H1 (cell line): Measurements from ENCODE around the gene VPS37D. TPM values are rescaled to one million over a fixed set of nuclear protein-coding genes. Genes with fewer than 3 reads are reported as not detected.

Experiments
- CHD7 ChIP-seq: fragments of 300-600 bp; sonication (generic); IDR thresholded peaks from 2 replicates; pipeline ENCODE4 v1.7.1; 2012; ENCODE audit warnings: low read length, moderate library complexity, mild to moderate bottlenecking, inconsistent platforms; ENCODE audit not compliant: insufficient replicate concordance
- KDM4A ChIP-seq: IDR thresholded peaks from one replicate; pipeline ENCODE4 v1.7.1; 2012; ENCODE audit warnings: low read depth, mild to moderate bottlenecking, moderate library complexity, low read length, inconsistent platforms; ENCODE audit not compliant: severe bottlenecking
- NRF1 ChIP-seq: IDR thresholded peaks from 2 replicates; pipeline ENCODE4 v1.6.1; 2011; ENCODE audit warnings: mild to moderate bottlenecking, low read depth, low read length, improper control_type of control experiment
- RAD21 ChIP-seq, 2 experiments: IDR thresholded peaks in 1 of 2; conservative IDR thresholded peaks in 1 of 2; 2 replicates each; pipeline ENCODE4 v1.6.1; 2011; ENCODE audit warnings: low read depth in 2 of 2, low read length in 2 of 2, improper control_type of control experiment in 1 of 2, inconsistent platforms in 1 of 2, mild to moderate bottlenecking in 1 of 2, moderate library complexity in 1 of 2
- polyA plus RNA-seq, 7 experiments: library from polyadenylated mRNA; depleted of rRNA in 3 of 7; stranded (reverse) in 5 of 7; unstranded in 2 of 7; fragments of >200 nt in 5 of 7; fragments of 200-250 nt in 2 of 7; gene quantifications; 1 replicate in 5 of 7; 2 replicates in 1 of 7; 4 replicates in 1 of 7; pipeline versions ENCODE4 v1.2.1 to v1.2.3, GENCODE V29; 2011 to 2013; ENCODE audit warnings: missing spikeins in 2 of 7, mixed read lengths in 2 of 7
- total RNA-seq: library from RNA; stranded (reverse); fragmentation: NEBNext Ultra II Directional; extraction: Animal tissue kit (Norgen Biotek cat#: 25700); gene quantifications from 2 replicates; pipeline ENCODE4 v1.2.1, GENCODE V29; 2021

The VPS37D gene
- total and polyA plus RNA-seq, 2 of the 8 experiments (the other 6 are each of a cell fraction or from before 2014, with no cell fraction given): 3.4 to 5.0 TPM

GRCh38 chr7:73718905-73719805 is 51.5 kb downstream of the VPS37D start, which contains the start of gene STX1A (continued):
- TF ChIP-seq CHD7 (no peak), KDM4A (peak; percentile 89), NRF1 (peak; percentile 59), RAD21 (IDR thresholded peaks at IDR 0.05 in 1 of 2, conservative IDR thresholded peaks at IDR 0.05 in 1 of 2; ENCODE audit: low read depth in 2 of 2, low read length in 2 of 2) (0 out of 4 replicates have a peak, but pooled peaks of 1 of the 2 experiments have one; percentile 2)
